NCI-H526 treated with DMSO at 0.1 percent for 48 hours (cell line): Measurements from ENCODE around the gene ZNF362.

Experiments used
- DNase-seq: peaks from one replicate; lab custom pipeline; 2025; lab: John Stamatoyannopoulos, UW

ZNF362 gene

DNA sequence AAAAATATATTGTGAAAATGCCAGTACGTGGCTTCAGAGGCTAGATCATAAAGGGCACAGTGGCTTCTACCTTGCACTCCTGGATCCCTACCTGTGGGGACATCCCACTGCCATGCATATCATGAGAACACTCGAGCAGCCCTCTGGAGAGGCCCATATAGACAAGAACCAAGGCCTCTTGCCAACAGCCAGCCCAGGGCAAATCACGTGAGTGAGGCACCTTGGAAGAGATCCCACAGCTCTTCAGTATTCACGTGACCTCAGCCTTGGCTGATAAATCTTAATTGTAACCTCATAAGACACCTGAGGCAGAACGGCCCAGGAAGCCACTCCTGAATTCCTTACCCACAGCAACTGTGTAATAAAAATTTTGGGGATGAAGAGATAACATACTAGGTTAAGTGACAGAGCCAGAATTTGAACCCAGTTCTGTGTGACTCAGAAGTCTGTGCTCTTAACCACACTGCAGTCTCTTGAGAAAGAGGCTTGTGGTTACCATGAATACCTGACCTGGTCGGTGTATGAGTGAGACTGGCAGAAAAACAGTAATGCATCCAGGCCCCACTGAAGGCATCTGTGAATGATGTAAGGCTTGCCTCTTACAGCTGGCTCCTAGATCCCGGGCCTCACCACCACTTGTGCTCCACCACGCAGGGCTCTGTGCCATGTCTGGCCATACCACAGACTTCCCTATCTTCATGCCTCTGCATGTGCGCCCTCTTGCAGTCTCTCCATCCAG is 71.5 kb downstream of the ZNF362 start:
- no peak for DNase-seq

DNA sequence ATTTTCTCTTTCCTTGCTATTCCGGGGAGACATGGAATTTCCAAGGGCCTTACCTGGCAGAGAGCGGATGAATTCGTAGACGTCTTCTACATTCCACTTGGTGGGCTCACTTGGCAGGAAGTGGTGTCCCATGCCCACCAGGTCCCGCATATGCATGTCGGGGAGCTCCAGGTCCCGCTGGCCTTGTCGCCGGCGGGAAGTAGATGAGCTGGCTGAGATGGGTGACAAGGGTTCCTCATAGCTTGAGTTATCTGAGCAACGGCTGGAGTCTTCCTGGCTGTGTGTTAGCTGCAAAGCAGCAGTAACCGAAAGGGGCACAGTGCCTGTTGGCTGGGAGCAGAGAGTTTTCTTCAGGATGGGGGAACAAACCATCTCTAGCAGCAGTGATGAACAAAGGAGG is 72.5 kb downstream of the ZNF362 start:
- DNase-seq = no peak

DNA sequence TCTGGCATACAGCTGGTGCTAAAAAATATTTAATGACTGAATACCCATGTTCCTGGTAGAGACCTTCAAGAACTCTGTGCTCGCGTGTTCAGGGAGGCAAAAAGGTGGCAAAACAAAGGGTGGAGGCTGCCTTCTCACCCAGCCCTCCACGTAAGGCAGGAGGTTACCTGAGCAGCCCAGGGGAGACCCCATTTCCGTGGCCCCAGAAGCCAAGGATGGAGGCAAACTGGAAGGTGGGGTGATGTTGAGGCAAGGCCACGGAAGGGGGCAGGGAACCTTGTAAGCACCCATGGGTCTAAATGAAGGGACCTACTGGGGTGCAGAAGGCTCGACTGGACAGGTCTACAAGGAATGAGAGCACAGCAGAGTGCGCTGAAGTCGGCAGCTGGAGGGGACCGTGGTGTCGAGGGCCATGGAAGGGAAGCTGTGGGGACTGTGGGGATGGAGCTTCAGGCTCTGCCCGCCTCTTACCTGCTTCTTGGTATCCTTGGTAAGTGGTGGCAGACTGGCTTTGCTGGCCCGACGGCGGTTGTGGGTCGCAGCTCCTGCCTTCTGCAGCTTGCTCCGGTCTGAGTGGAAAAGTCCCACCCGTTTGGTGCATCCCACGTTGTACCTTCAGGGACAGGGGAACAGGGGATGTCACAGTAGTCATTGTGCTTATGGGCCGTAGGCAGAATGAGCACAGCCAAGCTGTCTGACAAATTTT is 73.5 kb downstream of the ZNF362 start:
- DNase-seq = no peak

DNA sequence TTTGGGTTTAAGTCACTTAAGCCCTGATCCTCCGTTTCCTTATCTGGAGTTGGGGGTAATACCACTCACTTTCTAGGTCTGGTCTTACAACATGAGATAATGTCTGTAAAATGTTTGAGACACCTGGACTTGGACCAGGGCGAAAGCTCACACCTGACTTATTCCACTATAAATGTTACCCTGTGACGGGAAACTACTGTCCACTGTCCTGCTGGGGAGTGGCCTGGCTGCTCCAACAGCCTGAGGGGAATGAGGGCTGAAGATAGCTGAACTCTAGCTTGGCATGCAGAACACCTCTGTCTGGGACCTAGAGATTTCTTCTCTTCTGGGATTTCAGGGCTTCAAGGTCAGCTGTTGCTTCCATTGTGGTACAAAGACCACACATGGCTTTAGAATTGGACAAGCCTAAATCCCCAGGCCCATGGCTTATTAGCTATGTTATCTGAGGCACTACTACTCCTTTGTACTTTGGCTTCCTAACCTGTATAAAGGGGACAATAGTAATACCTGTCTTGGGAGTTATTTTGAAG is 74.1 kb downstream of the ZNF362 start:
- DNase-seq = no peak

DNA sequence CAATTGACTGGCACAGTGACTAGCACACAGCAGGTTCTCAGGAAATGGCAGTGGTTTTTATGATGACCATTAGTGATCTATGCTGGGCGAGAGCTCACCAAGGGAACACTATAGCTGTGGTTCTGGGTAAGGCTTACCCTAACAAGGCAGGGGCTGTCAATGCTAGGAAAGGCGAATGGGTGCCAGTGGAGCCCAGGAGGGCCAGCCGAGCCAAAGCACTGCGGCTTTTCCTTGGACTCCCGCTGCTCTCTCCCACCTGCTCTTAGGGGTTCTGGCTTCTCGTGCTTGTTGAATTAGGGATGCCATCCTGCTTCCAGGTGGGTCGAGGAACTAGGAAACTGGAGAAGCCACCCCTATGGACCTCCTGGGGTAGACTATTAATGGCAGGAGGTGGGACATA is 74.6 kb downstream of the ZNF362 start:
- DNase-seq = no peak

DNA sequence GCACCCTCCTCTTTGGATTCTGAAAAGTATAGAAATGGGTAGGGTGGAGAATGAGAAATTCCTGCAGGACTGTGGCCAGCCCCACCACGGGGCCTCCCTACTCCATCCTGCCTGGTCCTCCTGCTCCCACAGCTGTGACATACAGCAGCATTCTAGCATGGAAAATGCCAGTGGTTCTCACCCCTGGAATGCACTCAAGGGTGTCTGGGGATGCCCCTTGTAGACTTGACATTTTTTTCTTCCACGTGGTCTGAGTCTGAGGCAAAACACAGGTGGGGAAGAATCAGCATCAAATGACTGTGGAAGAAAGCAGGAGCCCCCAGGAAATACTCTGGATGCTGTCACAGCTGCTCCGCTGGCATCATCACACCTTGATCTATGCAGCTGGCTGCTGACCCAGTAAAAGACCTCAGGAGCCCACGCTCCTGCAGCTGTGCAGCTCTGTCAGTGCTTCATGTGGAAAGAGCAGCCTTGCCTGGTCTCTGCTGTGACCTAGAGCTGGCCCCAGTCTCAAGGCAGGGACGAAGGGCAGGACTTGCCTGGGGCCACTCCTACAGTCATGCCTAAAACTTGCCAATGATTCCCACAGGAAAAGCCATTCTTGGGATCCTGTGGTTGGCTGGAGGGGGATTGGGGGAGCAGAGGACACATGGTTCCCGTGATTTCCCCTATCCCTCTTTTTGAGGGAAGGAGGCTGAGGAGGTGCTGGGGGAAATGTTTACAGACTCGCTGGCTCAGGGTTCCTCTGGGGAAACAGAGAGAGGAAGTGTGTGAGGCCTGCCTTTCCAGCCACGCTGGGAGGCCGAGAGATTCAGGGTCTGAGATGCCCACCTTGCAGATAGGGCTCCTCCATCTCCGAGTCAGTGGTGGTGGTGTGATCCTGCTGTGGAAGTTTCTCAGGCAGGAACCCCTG is 75.4 kb downstream of the ZNF362 start:
- no peak for DNase-seq

DNA sequence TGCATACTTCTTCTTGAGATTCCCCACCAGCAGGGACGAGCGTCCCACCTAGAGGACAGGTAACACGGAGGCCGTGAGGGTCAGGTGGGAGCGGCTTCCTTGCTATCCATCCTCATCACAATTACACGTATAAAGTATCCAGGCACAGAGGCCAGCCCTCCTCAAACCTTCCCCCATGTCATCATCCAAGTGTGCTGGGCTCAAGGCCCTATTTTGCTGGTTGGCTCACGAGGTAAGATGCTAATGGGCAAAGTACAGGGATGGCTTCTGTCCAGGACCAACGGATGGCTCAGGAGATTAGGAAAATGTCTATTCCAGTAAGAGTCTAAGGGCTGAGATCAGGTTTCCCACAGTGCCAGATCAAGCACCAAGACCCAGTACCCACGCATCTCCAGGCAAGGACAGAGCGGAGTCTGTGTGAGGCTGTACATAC is 76.1 kb downstream of the ZNF362 start:
- no peak for DNase-seq

DNA sequence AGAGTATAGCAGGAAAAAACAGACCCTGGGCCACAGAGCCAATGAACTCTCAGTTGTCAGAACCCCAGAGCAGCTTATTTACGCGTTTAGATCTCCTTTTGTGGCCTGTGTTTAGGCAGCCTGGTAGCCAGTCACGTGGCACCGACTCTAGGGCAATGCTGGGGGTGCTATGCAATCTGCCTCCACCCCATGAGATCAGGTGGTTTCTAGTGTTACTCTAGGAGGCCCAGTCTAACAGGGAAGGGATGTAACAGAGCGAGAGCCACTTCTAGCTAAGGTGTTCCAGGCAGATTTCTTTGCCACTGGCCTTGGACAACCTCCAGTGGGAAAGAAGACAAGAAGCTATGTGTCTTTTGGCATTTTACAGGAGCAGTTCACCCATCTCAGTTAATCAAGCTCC is 76.6 kb downstream of the ZNF362 start:
- no peak for DNase-seq

DNA sequence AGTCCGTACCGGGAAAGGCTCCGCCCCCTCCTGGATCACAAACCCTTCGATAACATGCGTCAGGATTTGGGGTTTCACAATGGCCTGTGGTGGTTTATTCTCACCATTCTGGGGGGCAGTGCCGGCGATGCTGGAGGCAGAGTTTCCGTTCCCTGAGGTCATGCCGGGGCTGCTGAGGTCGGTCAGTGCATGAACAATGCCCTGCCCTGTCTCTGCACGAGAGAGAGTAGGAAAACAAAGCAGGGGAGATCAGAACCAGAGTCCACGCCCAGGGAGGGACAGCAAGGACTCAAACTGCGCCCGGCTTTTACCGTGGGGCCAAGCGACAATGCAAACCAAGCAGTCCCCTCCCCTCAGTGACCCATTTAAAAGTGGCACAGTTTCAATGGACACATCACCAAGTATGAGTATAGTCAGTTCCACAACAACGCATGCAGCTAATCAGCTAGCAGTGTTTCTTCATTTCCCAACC is 77.8 kb downstream of the ZNF362 start:
- DNase-seq = no peak

DNA sequence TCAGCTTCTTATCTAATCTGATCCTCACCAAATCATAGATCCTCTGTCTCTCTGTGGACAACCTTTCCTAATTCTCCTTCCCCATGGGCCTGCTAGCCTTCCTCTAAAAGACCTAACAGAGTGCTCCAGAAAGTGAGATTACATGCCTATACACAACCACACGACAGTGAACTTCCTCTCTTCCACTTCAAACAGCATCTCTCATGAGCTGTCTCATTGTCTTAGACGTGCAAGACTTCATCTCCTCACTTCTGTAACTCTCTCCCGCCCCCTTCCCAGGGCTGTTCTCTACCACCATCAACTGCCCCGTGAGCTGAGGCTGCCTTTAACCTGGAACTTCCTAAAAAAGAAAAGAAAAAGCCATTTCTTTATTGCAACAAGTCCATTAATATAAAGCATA is 78.7 kb downstream of the ZNF362 start:
- no peak for DNase-seq

DNA sequence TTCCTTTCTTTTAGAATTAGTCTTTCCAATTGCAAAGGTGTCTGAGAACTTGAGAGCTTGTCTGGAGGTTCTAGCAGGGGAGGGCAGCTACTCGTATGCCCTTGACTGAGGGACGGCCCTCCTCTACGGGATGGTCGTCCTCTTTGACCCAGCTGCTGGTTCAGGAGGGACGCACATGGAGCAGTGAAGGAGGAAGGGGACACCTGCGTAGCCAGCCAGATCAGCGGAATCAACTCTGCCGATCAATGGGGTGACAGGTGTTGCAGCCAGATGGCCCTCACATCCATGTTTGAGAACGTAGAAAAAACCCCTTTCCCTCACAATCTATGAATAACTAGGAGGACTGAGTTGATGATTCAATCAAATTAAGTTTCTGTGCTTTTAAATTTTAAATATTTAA is 80.3 kb downstream of the ZNF362 start:
- no peak for DNase-seq

DNA sequence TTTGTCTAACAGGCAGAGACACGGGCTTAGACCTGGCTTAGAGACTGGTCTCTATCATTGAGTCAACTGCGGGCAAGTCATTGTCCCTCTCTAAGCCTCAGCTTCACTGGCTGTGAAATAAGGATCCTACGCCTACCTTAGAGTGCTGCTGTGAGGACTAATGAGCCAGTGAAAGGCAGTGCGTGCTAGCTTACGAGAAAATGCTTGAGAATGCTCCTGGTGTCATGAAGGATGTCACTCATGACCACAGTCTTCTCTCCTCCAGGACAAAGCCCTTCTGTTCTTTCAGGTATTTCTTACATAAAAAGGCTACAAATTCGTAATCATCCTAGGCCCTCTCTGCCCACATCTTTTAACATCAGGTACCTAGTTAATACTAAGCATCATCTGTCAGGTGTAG is 81.1 kb downstream of the ZNF362 start:
- no peak for DNase-seq

DNA sequence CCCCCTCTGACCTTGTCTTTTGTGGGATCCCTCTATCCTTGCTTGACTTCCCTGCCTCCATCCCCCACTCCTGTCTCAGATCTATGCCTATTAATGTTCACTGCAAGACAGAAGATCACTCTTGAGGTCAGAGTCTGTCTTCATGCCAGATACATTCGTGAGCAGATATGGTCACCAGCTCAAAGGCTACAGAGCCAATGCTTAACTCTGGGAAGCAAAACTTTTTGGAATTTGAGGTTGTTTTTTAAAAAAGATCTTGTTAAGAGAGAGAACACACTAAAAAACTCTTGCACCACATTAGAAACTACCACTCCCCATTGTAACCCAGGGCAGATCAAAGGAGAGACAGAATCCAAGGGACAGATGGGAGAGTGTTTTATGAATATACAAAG is 81.8 kb downstream of the ZNF362 start:
- no peak for DNase-seq

DNA sequence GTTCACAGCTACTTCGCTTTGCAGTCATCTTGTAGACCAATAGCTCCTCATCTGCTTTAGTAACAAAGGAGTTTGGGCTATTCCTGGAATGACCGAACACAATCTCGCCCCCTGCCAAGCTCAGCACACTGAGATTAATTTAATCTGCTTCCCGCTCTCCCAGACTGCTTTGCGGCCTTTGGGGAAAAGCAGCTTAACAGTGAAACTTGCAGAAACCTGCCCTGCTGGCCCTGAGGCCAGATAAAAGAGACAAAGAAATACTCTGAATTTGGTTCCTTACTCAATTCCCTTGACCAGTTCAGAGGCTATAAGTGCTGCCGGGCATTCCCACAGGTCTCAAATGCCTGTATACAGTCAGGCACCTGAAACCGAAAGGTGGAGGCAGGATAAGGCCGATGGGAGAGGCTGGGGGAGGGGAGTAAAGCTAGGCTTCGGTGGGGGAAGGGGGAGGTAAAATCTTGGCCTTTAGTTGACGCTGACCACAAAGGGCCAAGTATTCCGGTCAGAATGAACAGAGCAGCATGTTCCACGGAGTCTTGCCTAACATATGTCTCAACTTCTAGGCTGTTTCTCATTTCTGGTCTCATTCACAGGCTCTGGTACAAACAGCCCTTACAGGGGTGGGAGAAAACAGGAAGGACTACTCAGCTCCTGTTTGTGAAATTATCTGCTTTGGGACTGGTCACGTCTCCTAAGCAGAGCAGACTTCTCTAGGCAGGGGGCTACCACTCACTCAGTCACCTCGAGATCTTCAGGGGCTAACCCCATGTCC is 82.3 kb downstream of the ZNF362 start:
- DNase-seq = no peak

DNA sequence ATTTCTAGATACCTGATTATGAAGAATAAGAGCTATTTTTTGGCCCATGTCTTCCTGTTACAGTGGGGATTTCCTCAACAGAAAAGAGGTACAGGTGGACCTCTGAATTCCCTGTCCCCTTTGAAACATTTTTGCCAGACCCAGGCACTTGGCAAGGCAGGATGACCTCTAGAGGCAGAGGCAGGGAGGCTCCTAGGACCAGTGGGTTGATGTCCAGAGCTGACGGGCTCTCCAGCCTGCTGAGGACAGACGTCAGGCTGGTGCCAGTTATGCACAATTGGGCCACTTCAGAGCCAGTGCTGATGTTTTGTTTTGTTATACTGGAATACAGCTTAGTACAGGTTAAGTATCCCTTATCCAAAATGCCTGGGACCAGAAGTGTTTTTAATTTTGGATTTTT is 83.1 kb downstream of the ZNF362 start:
- no peak for DNase-seq

DNA sequence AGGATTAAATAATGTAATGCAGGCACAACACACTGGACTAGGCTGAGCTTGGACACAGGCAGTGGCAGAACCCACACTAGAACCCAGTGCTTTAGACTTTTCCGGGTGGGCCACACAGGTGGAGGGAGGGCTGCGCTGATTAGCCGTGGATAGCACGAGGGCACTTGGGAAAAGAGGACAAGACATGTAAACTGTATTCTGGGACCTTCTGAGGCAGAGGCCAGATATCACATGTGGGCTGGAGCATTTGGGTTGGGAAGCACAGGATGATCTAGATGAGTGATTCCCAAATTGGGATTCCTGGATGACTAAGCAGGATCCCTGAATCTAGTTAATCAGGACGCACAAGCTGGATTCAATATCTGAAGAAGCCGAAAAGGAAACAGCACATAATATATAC is 84.9 kb downstream of the ZNF362 start:
- DNase-seq = no peak

DNA sequence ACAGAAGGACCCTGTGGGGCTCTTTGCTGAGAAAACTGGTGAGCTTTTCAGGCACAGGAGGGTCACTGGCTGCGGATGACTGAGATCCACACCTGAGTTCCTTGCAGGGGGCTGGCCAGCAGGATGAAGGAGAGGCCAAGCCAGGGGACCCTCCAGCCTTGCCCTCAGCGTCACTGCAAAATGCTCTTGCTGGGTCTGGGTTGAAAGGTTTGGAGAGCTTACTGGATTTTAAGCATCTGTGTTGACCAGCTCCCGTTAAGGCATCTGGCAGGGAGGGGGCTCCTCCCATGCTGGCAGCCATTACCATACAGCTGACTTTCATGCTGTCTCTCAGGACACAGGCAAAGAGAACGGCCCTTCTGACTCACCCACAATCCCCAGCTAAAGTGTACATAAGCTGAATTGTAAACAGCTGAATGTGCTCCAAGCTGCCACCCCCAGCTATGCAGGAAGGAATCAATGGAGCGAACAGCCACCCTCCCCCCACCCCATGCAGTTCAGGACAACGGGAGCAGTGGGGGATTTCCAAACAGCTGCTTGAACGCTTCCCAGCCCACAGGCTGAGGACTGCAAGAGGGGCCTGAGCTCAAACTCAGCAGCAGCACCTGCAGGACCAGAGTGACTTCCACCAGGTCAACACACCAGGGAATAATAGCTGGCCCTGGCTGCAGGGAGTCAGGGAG is 85.9 kb downstream of the ZNF362 start:
- DNase-seq = peak; percentile 95

DNA sequence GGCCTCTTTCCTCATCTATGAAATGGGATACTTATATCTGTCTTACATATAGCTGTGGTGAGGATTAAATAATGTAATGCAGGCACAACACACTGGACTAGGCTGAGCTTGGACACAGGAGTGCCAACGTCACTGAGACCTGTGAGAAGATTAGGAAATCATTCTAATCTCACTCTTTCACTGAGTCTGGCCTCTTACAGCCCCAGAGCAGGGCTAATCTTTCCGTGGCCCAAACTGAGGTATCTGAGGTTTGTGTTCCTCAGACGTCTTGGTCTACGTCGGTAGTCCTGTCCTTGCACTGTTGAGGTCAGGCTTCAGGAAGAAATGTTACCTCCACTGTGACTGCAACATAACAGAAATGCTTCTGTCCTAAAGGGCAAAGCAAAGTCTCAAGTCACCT is 87.2 kb downstream of the ZNF362 start:
- no peak for DNase-seq

DNA sequence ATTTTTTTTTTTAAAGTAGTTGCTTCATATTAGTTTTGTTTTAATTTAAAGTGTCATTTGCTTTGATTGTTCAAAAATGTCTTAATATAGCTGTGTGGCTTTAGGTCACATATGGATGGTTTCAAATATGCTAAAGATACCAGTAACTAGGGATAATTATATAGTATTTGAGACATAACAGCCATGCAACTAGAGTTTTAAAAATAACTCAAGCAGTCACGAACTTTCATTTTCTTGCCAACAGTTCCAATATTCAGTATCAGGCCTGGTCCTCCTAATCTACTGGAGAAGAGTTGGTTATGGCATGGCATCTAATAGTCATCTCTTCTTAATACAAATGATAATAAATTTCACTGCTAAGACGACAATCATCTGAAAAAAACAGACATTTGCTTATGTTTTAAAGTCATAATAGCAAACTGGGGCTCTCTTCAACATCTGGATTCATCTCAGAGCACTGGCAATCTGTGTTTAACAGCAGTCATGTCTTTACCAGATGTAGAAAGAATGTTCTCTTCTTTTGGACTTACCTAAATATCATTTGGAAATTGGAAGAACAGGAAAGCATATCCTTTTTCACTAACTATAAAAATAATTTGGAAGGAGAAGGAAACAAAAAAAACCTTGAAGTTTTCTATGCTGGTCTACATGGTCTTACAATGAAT is 88.7 kb downstream of the ZNF362 start:
- no peak for DNase-seq

DNA sequence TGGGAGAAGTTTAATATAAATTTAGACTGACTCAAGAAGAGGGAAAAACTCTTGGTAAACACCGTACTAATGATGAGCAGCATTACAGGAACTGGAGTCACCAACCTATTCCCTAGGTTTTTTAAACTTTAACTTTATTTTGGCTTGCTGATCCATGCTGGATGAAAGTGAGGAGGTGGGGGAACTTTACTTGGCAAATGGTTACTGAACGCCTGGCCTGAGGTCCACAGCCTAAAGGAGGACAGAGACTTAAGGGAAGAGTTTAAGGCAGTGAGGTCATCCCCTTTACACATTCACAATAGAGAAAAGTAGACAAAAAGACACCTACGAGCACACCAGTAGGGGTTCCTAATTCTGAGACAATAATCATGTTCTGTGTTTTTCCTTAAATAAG is 90.2 kb downstream of the ZNF362 start:
- DNase-seq = no peak
